OCI-LY7 (cell line): Measurements from ENCODE around the gene RELN. TPM values are rescaled to one million over a fixed set of nuclear protein-coding genes. Genes with fewer than 3 reads are reported as not detected.
"Not testable (repeated sequence)": the region's sequence is repeated elsewhere in the genome, so short reads cannot be mapped to it uniquely, and the experiment has no call there.

Experiments used
- BruUV-seq: library from RNA; stranded (reverse); fragments of 400-500 nt; replicated peaks from 2 replicates; lab custom pipeline; 2021; lab: Mats Ljungman, UMichigan
- CTCF ChIA-PET: fragments of 300-600 bp; sonication (Branson Sonifier 250); formaldehyde crosslinking; loops from one replicate; lab custom pipeline; 2022; ENCODE audit warnings: antibody characterized with exemption; ENCODE audit not compliant: unreplicated experiment; lab: Charles Lee
- POLR2A ChIA-PET: fragments of 300-600 bp; sonication (Branson Sonifier 250); formaldehyde crosslinking; loops from one replicate; lab custom pipeline; 2022; ENCODE audit warnings: antibody characterized with exemption; lab: Charles Lee
- DNase-seq: peaks from one replicate; pipeline ENCODE4 v3.0.0-alpha.2; 2015; ENCODE audit warnings: low spot score
- H2AFZ ChIP-seq: fragments of 200-600 bp; sonication (generic), shearing (Covaris generic); 2 replicates; pipeline ENCODE4 v1.6.1; 2014; ENCODE audit warnings: mild to moderate bottlenecking, antibody characterized with exemption, low read length, moderate library complexity
- H3K27ac ChIP-seq: fragments of 200-600 bp; sonication (generic); 2 replicates; pipeline ENCODE4 v1.5.1; 2014; ENCODE audit warnings: mixed run types, low read depth, mild to moderate bottlenecking, moderate library complexity, low read length, inconsistent platforms; ENCODE audit not compliant: poor library complexity, severe bottlenecking
- H3K36me3 ChIP-seq: fragments of 200-600 bp; sonication (generic); 2 replicates; pipeline ENCODE4 v1.6.1; 2014; ENCODE audit warnings: mild to moderate bottlenecking, antibody characterized with exemption, low read length, moderate library complexity, mixed read lengths; ENCODE audit not compliant: insufficient read depth
- H3K4me1 ChIP-seq: fragments of 200-600 bp; sonication (generic); 2 replicates; pipeline ENCODE4 v1.5.1; 2014; ENCODE audit warnings: mild to moderate bottlenecking, low read length; ENCODE audit not compliant: insufficient read depth, poor library complexity, severe bottlenecking
- H3K4me2 ChIP-seq: fragments of 200-600 bp; sonication (generic); 2 replicates; pipeline ENCODE4 v1.6.1; 2014; ENCODE audit warnings: mild to moderate bottlenecking, low read length
- H3K4me3 ChIP-seq: fragments of 200-600 bp; sonication (generic); 2 replicates; pipeline ENCODE4 v1.5.1; 2014; ENCODE audit warnings: mild to moderate bottlenecking, low read depth, low read length; ENCODE audit not compliant: poor library complexity, severe bottlenecking
- H3K79me2 ChIP-seq: fragments of 200-600 bp; sonication (generic); 2 replicates; pipeline ENCODE4 v1.6.1; 2016; ENCODE audit warnings: low read depth, mild to moderate bottlenecking, low read length, moderate library complexity, mixed read lengths; ENCODE audit not compliant: insufficient read depth
- H3K9me2 ChIP-seq: fragments of 200-600 bp; sonication (generic); 2 replicates; pipeline ENCODE4 v1.6.1; 2016; ENCODE audit warnings: mild to moderate bottlenecking, low read length, mixed read lengths; ENCODE audit not compliant: insufficient read depth
- H3K9me3 ChIP-seq: fragments of 200-600 bp; sonication (generic); 2 replicates; pipeline ENCODE4 v1.6.1; 2014; ENCODE audit warnings: mild to moderate bottlenecking, mixed run types, low read length, mixed read lengths
- H4K20me1 ChIP-seq: fragments of 200-600 bp; sonication (generic); 2 replicates; pipeline ENCODE4 v1.6.1; 2014; ENCODE audit warnings: mild to moderate bottlenecking, antibody characterized with exemption, low read length, moderate library complexity, mixed read lengths; ENCODE audit not compliant: insufficient read depth
- CTCF ChIP-seq: fragments of 200-600 bp; sonication (generic); conservative IDR thresholded peaks from 2 replicates; pipeline ENCODE4 v1.5.1; 2014; ENCODE audit warnings: mild to moderate bottlenecking, antibody characterized with exemption, low read length, moderate library complexity, mixed read lengths
- EZH2phosphoT487 ChIP-seq: fragments of 200-600 bp; sonication (generic); IDR thresholded peaks from 2 replicates; pipeline ENCODE4 v1.6.1; 2018; ENCODE audit warnings: low read depth, borderline replicate concordance, mild to moderate bottlenecking, mixed run types, antibody characterized with exemption, low read length, moderate library complexity, mixed read lengths
- intact Hi-C: fragments of 100-400 bp; cut with micrococcal nuclease; formaldehyde crosslinking; loops from one replicate; pipeline ENCODE4 v1.10.0; 2022; ENCODE audit not compliant: unreplicated experiment
- total RNA-seq, 2 experiments: library from RNA; depleted of rRNA in 1 of 2; stranded (reverse); fragments of >200 nt in 1 of 2; shearing (Covaris generic) in 1 of 2; gene quantifications; 2 replicates each; pipeline ENCODE4 v1.2.3, GENCODE V29; 2014 to 2022

RELN gene
- total RNA-seq, 2 experiments from 2014 or later = not detected

GRCh38 chr7:103905997-103906396 is 83.5 kb downstream of the RELN start:
- Histone ChIP-seq H3K27ac (no peak overlapping the region), H3K9me2 (no peaks in the 10 kb centered on the region), H4K20me1 (no peaks in the 10 kb centered on the region), H3K36me3 (no peaks in the 10 kb centered on the region), H2AFZ (no peak overlapping the region), H3K4me1 (no peaks in the 10 kb centered on the region), H3K4me3 (no peak overlapping the region), H3K4me2 (no peak overlapping the region), H3K79me2 (no peaks in the 10 kb centered on the region), H3K9me3 (no peaks in the 10 kb centered on the region)
- DNase-seq = no peak
- no TSS peak for BruUV-seq
- intact Hi-C loops = no loop called here
- CTCF ChIA-PET = no interaction called here
- POLR2A ChIA-PET = interaction anchor here (1.4 kb wide), 1 partner anchor 16 kb away, joined by 3 read pairs; no protein-coding TSS in a partner anchor
- TF ChIP-seq EZH2phosphoT487 (no peak), CTCF (no peak)

GRCh38 chr7:103902917-103903316 is 86.5 kb downstream of the RELN start:
- Histone ChIP-seq H3K4me2 (no peak overlapping the region), H3K4me1 (no peaks in the 10 kb centered on the region), H3K79me2 (no peaks in the 10 kb centered on the region), H3K27ac (no peak overlapping the region), H3K4me3 (no peak overlapping the region), H4K20me1 (no peaks in the 10 kb centered on the region), H3K9me2 (no peaks in the 10 kb centered on the region), H3K36me3 (no peaks in the 10 kb centered on the region), H2AFZ (no peak overlapping the region), H3K9me3 (no peaks in the 10 kb centered on the region)
- ChIA-PET POLR2A (no interaction called here), CTCF (no interaction called here)
- BruUV-seq = no TSS peak
- DNase-seq = no peak
- intact Hi-C loops = no loop called here
- TF ChIP-seq CTCF = no peak
- TF ChIP-seq EZH2phosphoT487 = no peak

- CTCF ChIA-PET, POLR2A ChIA-PET, intact Hi-C loops, DNase-seq, H3K4me1 ChIP-seq, H3K9me2 ChIP-seq, H3K36me3 ChIP-seq, H3K4me3 ChIP-seq, BruUV-seq, H2AFZ ChIP-seq, H3K9me3 ChIP-seq, H3K4me2 ChIP-seq, H3K79me2 ChIP-seq, H4K20me1 ChIP-seq, H3K27ac ChIP-seq: not testable (repeated sequence)
Measured at GRCh38 chr7:103896826-103897225, 92.6 kb downstream of the RELN start.
